Endodermal cell (in vitro differentiated cells): Measurements from ENCODE around the gene PLCD1. TPM values are rescaled to one million over a fixed set of nuclear protein-coding genes. Genes with fewer than 3 reads are reported as not detected.

Experiments used
- DNase-seq: peaks from one replicate; pipeline ENCODE4 v3.0.0-alpha.2; 2017
- H3K27ac ChIP-seq: 2 replicates; pipeline ENCODE4 v1.5.1; 2013; ENCODE audit warnings: mild to moderate bottlenecking, low read depth, low read length, moderate library complexity
- H3K27me3 ChIP-seq: 2 replicates; pipeline ENCODE4 v1.6.1; 2013; ENCODE audit warnings: mild to moderate bottlenecking, low read length, moderate library complexity; ENCODE audit not compliant: insufficient read depth, control insufficient read depth, poor library complexity, severe bottlenecking
- H3K36me3 ChIP-seq: 2 replicates; pipeline ENCODE4 v1.7.0; 2013; ENCODE audit warnings: mild to moderate bottlenecking, low read length, moderate library complexity; ENCODE audit not compliant: control insufficient read depth, insufficient read depth
- H3K4me1 ChIP-seq: one replicate; pipeline ENCODE4 v1.7.0; 2013; ENCODE audit warnings: low read length; ENCODE audit not compliant: control insufficient read depth, insufficient read depth
- H3K4me3 ChIP-seq: 2 replicates; pipeline ENCODE4 v1.5.1; 2013; ENCODE audit warnings: mild to moderate bottlenecking, low read length, moderate library complexity
- H3K9ac ChIP-seq: 2 replicates; pipeline ENCODE4 v1.6.1; 2013; ENCODE audit warnings: mild to moderate bottlenecking, low read length, moderate library complexity; ENCODE audit not compliant: poor library complexity, severe bottlenecking; ENCODE audit errors: extremely low read depth
- H3K9me3 ChIP-seq: 2 replicates; pipeline ENCODE4 v1.6.1; 2013; ENCODE audit warnings: mild to moderate bottlenecking, low read length, moderate library complexity; ENCODE audit not compliant: control insufficient read depth
- H3K27ac Mint-ChIP-seq: 2 replicates; pipeline ENCODE4 v1.8.0; 2020; ENCODE audit warnings: mixed read lengths
- H3K27me3 Mint-ChIP-seq: 2 replicates; pipeline ENCODE4 v1.8.0; 2021; ENCODE audit warnings: mild to moderate bottlenecking, mixed read lengths; ENCODE audit not compliant: insufficient read depth
- H3K36me3 Mint-ChIP-seq: 2 replicates; pipeline ENCODE4 v1.8.0; 2020; ENCODE audit warnings: low read depth, mixed read lengths
- H3K4me1 Mint-ChIP-seq: 2 replicates; pipeline ENCODE4 v1.8.0; 2020; ENCODE audit warnings: mixed read lengths
- H3K4me3 Mint-ChIP-seq: 2 replicates; pipeline ENCODE4 v1.8.0; 2020; ENCODE audit warnings: mild to moderate bottlenecking, moderate library complexity, mixed read lengths
- H3K9me3 Mint-ChIP-seq: 2 replicates; pipeline ENCODE4 v1.8.0; 2020; ENCODE audit warnings: mild to moderate bottlenecking, mixed read lengths
- CTCF ChIP-seq: fragments of 200-600 bp; sonication (generic); conservative IDR thresholded peaks from 2 replicates; pipeline ENCODE4 v1.5.0; 2021; ENCODE audit warnings: antibody characterized with exemption, mild to moderate bottlenecking
- WGBS, 2 experiments: methylation state at CpG; one replicate each; pipeline versions ENCODE4 v1.1.5 to v1.1.7; 2013; ENCODE audit warnings: missing lambda C conversion rate in 2 of 2, mixed read lengths in 1 of 2; ENCODE audit not compliant: insufficient coverage in 1 of 2, insufficient read length in 1 of 2; 5-methylcytosine and 5-hydroxymethylcytosine counted together
- microRNA-seq: library from miRNA; unstranded; fragments of <30 nt; microRNA quantifications from one replicate; pipeline ENCODE4 v1.2.0, GENCODE V29; 2020; ENCODE audit warnings: borderline microRNAs expressed
- total RNA-seq, 2 donors: library from RNA; stranded (reverse); fragmentation: NEBNext Ultra II Directional in 1 of 2; extraction: Animal tissue kit (Norgen Biotek cat#: 25700) in 1 of 2; gene quantifications; 2 replicates in 1 of 2; 3 replicates in 1 of 2; pipeline ENCODE4 v1.2.1, GENCODE V29; 2021

The PLCD1 gene
- total RNA-seq, 2 donors from 2014 or later, result 54.3 to 66.6 TPM

- Mint-ChIP-seq H3K27ac (peak overlapping the region; percentile 49), H3K9me3 (no peaks in the 10 kb centered on the region), H3K4me1 (peaks cover 19% of the 10 kb centered on the region), H3K4me3 (no peak overlapping the region), H3K27me3 (no peaks in the 10 kb centered on the region), H3K36me3 (peaks cover 2% of the 10 kb centered on the region)
- H3K27me3 ChIP-seq, result no peaks in the 10 kb centered on the region
- 86 to 91% methylated on average over 5 of the region's 5 CpGs for WGBS, 2 experiments
- no peak overlapping the region for H3K27ac ChIP-seq
- peak; percentile 37 for DNase-seq
- H3K9ac ChIP-seq, result no peak overlapping the region
- H3K9me3 ChIP-seq, result no peaks in the 10 kb centered on the region
- no peak overlapping the region for H3K4me3 ChIP-seq
- TF ChIP-seq CTCF, result no peak
- no peaks in the 10 kb centered on the region for H3K36me3 ChIP-seq
- H3K4me1 ChIP-seq, result no peaks in the 10 kb centered on the region
Measured at GRCh38 chr3:37963016-37963415, 66.4 kb downstream of the PLCD1 start.

GRCh38 chr3:37961622-37962431 lies 67.6 kb downstream of the PLCD1 start:
- DNase-seq, result peak; percentile 40
- Histone ChIP-seq H3K4me1 (no peaks in the 10 kb centered on the region), H3K9ac (no peak overlapping the region), H3K27ac (no peak overlapping the region), H3K36me3 (no peaks in the 10 kb centered on the region), H3K9me3 (no peaks in the 10 kb centered on the region), H3K27me3 (no peaks in the 10 kb centered on the region), H3K4me3 (no peak overlapping the region)
- H3K36me3 Mint-ChIP-seq, result peaks cover 7% of the 10 kb centered on the region
- peaks cover 19% of the 10 kb centered on the region for H3K4me1 Mint-ChIP-seq
- no peaks in the 10 kb centered on the region for H3K9me3 Mint-ChIP-seq
- no peak for TF ChIP-seq CTCF
- H3K27me3 Mint-ChIP-seq, result no peaks in the 10 kb centered on the region
- WGBS, 2 experiments, result 67 to 80% methylated on average over 4 to 5 of the region's 6 CpGs
- H3K27ac Mint-ChIP-seq, result no peak overlapping the region
- H3K4me3 Mint-ChIP-seq, result no peak overlapping the region

GRCh38 chr3:37957539-37957936 lies 71.9 kb downstream of the PLCD1 start:
- peaks cover 2% of the 10 kb centered on the region for H3K9me3 ChIP-seq
- H3K27ac Mint-ChIP-seq, result peak overlapping the region; percentile 62
- no peak overlapping the region for H3K4me3 ChIP-seq
- no peak overlapping the region for H3K9ac ChIP-seq
- H3K27ac ChIP-seq, result no peak overlapping the region
- no peaks in the 10 kb centered on the region for H3K27me3 ChIP-seq
- H3K9me3 Mint-ChIP-seq, result no peaks in the 10 kb centered on the region
- TF ChIP-seq CTCF, result no peak
- H3K36me3 Mint-ChIP-seq, result peaks cover 12% of the 10 kb centered on the region
- no peaks in the 10 kb centered on the region for H3K27me3 Mint-ChIP-seq
- peaks cover 8% of the 10 kb centered on the region for H3K4me1 Mint-ChIP-seq
- no peak overlapping the region for H3K4me3 Mint-ChIP-seq
- WGBS, 2 experiments, result 90 to 96% methylated on average over 4 to 7 of the region's 7 CpGs
- H3K36me3 ChIP-seq, result peaks cover 4% of the 10 kb centered on the region
- DNase-seq, result no peak
- H3K4me1 ChIP-seq, result no peaks in the 10 kb centered on the region

Small RNA genes lying within 50 kb of the gene (microRNA-seq; reads per million reads assigned to microRNA genes)
- gene MIR26A1, result 1.0 reads per million

Other genes starting within 250 kb of the PLCD1 start
- 10 to 100 TPM; 27.8 to 30.7 TPM for gene CTDSPL, start 167.8 kb downstream of the PLCD1 start, total RNA-seq
- gene VILL, start 38.9 kb downstream of the PLCD1 start, total RNA-seq, result 10 to 100 TPM; 16.0 to 21.3 TPM
- 1 to 10 TPM; 3.9 to 6.0 TPM for gene DLEC1, start 9.6 kb upstream of the PLCD1 start, total RNA-seq
- gene ACAA1, start 107.5 kb upstream of the PLCD1 start, total RNA-seq, result 10 to 100 TPM; 40.1 to 43.7 TPM
- 10 to 100 TPM; 16.2 to 18.8 TPM for gene MYD88, start 109.0 kb upstream of the PLCD1 start, total RNA-seq
- 10 to 100 TPM; 41.9 to 55.5 TPM for gene OXSR1, start 135.9 kb upstream of the PLCD1 start, total RNA-seq
- gene SLC22A13, start 236.2 kb upstream of the PLCD1 start, total RNA-seq, result under 1 TPM; 0.13 to 0.33 TPM